Trophoblast cell (in vitro differentiated cells and primary cell): Measurements from ENCODE around the gene AXIN1.

Experiments
- DNase-seq, 2 donors: peaks; one replicate each; pipeline ENCODE4 v3.0.0-alpha.2; 2016
- H2AFZ ChIP-seq: 2 replicates; pipeline ENCODE4 v1.6.1; 2013; ENCODE audit warnings: low read length, moderate library complexity, mild to moderate bottlenecking; ENCODE audit not compliant: insufficient read depth, poor library complexity
- H2AK5ac ChIP-seq: 2 replicates; pipeline ENCODE4 v1.6.1; 2013; ENCODE audit warnings: mild to moderate bottlenecking, low read length
- H2BK120ac ChIP-seq: 2 replicates; pipeline ENCODE4 v1.6.1; 2013; ENCODE audit warnings: low read length, mild to moderate bottlenecking, moderate library complexity; ENCODE audit not compliant: insufficient read depth, poor library complexity
- H2BK12ac ChIP-seq: 2 replicates; pipeline ENCODE4 v1.6.1; 2013; ENCODE audit warnings: mild to moderate bottlenecking, low read length, moderate library complexity
- H2BK5ac ChIP-seq: 2 replicates; pipeline ENCODE4 v1.6.1; 2013; ENCODE audit warnings: low read length, low read depth, moderate library complexity, mild to moderate bottlenecking; ENCODE audit not compliant: poor library complexity
- H3K14ac ChIP-seq: 2 replicates; pipeline ENCODE4 v1.6.1; 2013; ENCODE audit warnings: mild to moderate bottlenecking, low read length
- H3K18ac ChIP-seq: 2 replicates; pipeline ENCODE4 v1.6.1; 2013; ENCODE audit warnings: mild to moderate bottlenecking, low read length
- H3K23ac ChIP-seq: 2 replicates; pipeline ENCODE4 v1.6.1; 2013; ENCODE audit warnings: low read length
- H3K27ac ChIP-seq: 2 replicates; pipeline ENCODE4 v1.5.1; 2013; ENCODE audit warnings: low read depth, mild to moderate bottlenecking, inconsistent platforms, low read length, moderate library complexity
- H3K27me3 ChIP-seq: 2 replicates; pipeline ENCODE4 v1.6.1; 2013; ENCODE audit warnings: inconsistent platforms, mild to moderate bottlenecking, low read length, moderate library complexity; ENCODE audit not compliant: insufficient read depth
- H3K36me3 ChIP-seq, 2 experiments: 1 replicate in 1 of 2; 2 replicates in 1 of 2; pipeline ENCODE4 v1.6.1; 2013; ENCODE audit warnings: low read length in 2 of 2, mild to moderate bottlenecking in 2 of 2, moderate library complexity in 1 of 2; ENCODE audit not compliant: insufficient read depth in 2 of 2, control insufficient read depth in 1 of 2
- H3K4ac ChIP-seq: 2 replicates; pipeline ENCODE4 v1.6.1; 2013; ENCODE audit warnings: low read depth, mild to moderate bottlenecking, low read length, moderate library complexity
- H3K4me1 ChIP-seq, 2 experiments: 1 replicate in 1 of 2; 2 replicates in 1 of 2; pipeline ENCODE4 v1.6.1; 2013; ENCODE audit warnings: low read length in 2 of 2, mild to moderate bottlenecking in 2 of 2, moderate library complexity in 1 of 2; ENCODE audit not compliant: insufficient read depth in 2 of 2, control insufficient read depth in 1 of 2
- H3K4me2 ChIP-seq: 2 replicates; pipeline ENCODE4 v1.6.1; 2013; ENCODE audit warnings: inconsistent platforms, mild to moderate bottlenecking, low read length, moderate library complexity
- H3K4me3 ChIP-seq: 2 replicates; pipeline ENCODE4 v1.5.1; 2013; ENCODE audit warnings: mild to moderate bottlenecking, low read depth, low read length, inconsistent platforms
- H3K79me1 ChIP-seq: one replicate; pipeline ENCODE4 v1.6.1; 2013; ENCODE audit warnings: low read length
- H3K79me2 ChIP-seq: 2 replicates; pipeline ENCODE4 v1.6.1; 2013; ENCODE audit warnings: low read length, mild to moderate bottlenecking; ENCODE audit not compliant: control insufficient read depth, insufficient read depth, poor library complexity
- H3K9ac ChIP-seq: 2 replicates; pipeline ENCODE4 v1.6.1; 2013; ENCODE audit warnings: mild to moderate bottlenecking, low read length
- H3K9me3 ChIP-seq: 2 replicates; pipeline ENCODE4 v1.6.1; 2013; ENCODE audit warnings: low read depth, mild to moderate bottlenecking, control low read depth, inconsistent platforms, low read length; ENCODE audit not compliant: insufficient read depth
- H4K12ac ChIP-seq: 2 replicates; pipeline ENCODE4 v1.6.1; 2013; ENCODE audit warnings: low read depth, mild to moderate bottlenecking, low read length, moderate library complexity
- H4K8ac ChIP-seq: 2 replicates; pipeline ENCODE4 v1.6.1; 2013; ENCODE audit warnings: low read depth, mild to moderate bottlenecking, low read length, moderate library complexity
- H4K91ac ChIP-seq: one replicate; pipeline ENCODE4 v1.6.1; 2013; ENCODE audit warnings: low read depth, mild to moderate bottlenecking, low read length, moderate library complexity
- WGBS: extraction: QIAGEN DNeasy Blood & Tissue Kit; methylation state at CpG from one replicate; pipeline ENCODE4 v1.1.7; 2013; ENCODE audit warnings: missing lambda C conversion rate; ENCODE audit not compliant: insufficient read length, insufficient coverage; ENCODE audit errors: extremely low coverage; 5-methylcytosine and 5-hydroxymethylcytosine counted together

Gene AXIN1

DNA sequence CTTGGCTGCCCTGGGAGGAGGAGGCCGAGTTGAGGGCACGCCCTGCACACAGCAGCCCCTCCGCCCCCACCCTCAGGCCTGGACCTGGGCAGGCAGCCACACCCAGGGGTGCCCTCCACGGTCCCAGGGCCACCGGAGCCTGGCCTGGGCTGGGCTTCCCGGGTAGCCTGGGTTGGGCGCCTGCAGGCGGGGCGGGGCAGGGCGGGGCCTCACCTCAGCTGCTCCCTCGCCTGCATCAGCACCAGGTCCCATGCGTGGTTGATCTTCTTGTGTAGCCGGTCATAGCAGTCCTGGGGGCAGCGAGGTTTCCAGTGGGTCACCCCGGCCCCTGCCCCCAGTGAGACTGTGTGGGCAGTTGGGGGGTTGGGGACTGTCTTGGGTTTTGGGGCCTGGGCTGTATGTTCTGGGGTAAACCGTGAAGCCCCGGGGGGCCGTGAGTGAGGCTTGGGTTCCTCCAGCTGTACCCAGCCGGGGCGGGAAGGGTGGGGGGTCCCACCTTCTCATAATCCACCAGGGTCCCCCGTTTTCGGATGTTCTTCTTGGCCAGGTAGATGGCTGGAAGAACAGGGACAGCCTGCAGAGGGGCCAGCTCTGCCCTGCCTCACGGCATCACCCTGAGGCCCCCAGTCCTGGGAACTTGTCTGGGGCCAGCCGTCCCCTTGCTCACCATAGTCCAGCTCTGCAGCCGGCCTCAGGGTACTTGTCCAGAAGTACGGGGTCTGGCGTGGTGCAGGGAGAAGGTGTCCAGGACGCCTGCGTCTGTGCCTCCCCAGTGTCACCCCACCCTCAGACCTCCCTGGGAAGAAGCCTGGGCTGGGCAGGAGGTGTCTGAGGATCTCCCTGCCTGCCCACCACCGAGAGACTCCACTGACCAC, 78.7 kb downstream of the AXIN1 start:
- no peaks in the 10 kb centered on the region for H3K79me2 ChIP-seq
- no peak overlapping the region for H3K9ac ChIP-seq
- H3K4me2 ChIP-seq = no peak overlapping the region
- peaks cover 0 to 6% of the 10 kb centered on the region in 2 experiments for H3K4me1 ChIP-seq
- H3K4me3 ChIP-seq = no peak overlapping the region
- no peak overlapping the region for H3K27ac ChIP-seq
- no peak overlapping the region for H4K91ac ChIP-seq
- WGBS = no CpG with 5 or more reads among the region's 30 CpGs
- no peak overlapping the region for H3K4ac ChIP-seq
- no peak overlapping the region for H3K23ac ChIP-seq
- H3K14ac ChIP-seq = no peak overlapping the region
- no peaks in the 10 kb centered on the region for H3K36me3 ChIP-seq
- no peak overlapping the region for H2BK5ac ChIP-seq
- DNase-seq = peak in 1 of 2 donors; percentile 36
- H4K8ac ChIP-seq = no peak overlapping the region
- no peak overlapping the region for H2BK120ac ChIP-seq
- H2AFZ ChIP-seq = no peak overlapping the region
- no peak overlapping the region for H4K12ac ChIP-seq
- no peaks in the 10 kb centered on the region for H3K79me1 ChIP-seq
- no peak overlapping the region for H3K18ac ChIP-seq
- peaks cover 3% of the 10 kb centered on the region for H3K9me3 ChIP-seq
- no peak overlapping the region for H2BK12ac ChIP-seq
- H3K27me3 ChIP-seq = peaks cover 15% of the 10 kb centered on the region
- H2AK5ac ChIP-seq = no peak overlapping the region

DNA sequence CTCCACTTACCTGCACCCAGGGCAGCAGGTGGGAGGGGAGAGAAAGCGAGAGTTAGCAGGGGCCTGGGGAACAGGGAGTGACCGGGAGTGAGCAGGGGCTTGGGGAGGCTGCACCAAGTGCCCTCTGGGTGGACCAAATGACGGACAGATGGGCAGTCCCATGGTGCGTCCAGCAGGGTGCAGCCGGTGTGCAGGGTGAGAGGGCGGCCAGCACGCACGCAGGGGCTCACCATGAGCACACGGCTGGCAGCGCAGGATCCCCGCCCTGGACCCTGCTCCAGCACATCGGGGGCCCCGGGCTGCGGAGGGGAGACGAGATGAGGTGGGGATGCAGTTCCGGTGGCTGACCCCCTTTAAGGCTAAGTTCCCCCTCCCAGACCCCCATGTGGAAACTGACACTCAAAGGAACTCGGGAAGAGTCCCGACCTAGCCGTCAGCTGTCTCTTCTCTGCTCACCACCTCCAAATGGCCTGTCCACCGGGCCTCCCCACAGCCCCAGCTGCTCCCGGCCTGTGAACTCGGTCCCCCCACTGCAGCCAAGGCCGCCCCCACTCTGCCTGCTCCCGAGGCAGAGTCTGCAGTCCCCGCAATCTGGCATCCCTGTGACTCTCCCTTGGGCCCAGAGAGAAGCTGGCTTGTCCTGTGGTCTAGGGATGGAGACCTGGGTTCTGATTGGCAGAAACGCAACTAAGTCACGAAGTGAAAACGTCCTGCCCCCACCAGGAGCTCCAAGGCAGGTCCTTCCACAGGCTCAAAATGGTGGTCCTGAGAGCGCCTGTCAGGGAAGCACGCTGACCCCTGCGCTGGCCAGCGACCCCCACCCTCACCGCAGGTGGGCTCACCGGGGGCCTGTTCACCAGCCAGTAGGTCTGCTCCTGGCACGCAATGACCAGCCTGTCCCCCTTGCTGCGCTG, 79.6 kb downstream of the AXIN1 start:
- DNase-seq = peak; percentile 31 to 57
- Histone ChIP-seq H2AFZ (no peak overlapping the region), H3K4ac (no peak overlapping the region), H3K27ac (no peak overlapping the region), H3K79me1 (no peaks in the 10 kb centered on the region), H2AK5ac (no peak overlapping the region), H3K18ac (no peak overlapping the region), H3K4me3 (no peak overlapping the region), H3K79me2 (no peaks in the 10 kb centered on the region), H3K14ac (no peak overlapping the region), H2BK120ac (no peak overlapping the region), H3K23ac (no peak overlapping the region), H2BK12ac (no peak overlapping the region), H3K9me3 (peaks cover 5% of the 10 kb centered on the region), H4K91ac (no peak overlapping the region), H3K27me3 (peaks cover 15% of the 10 kb centered on the region), H3K9ac (no peak overlapping the region), H3K4me2 (no peak overlapping the region), H4K12ac (no peak overlapping the region), H4K8ac (no peak overlapping the region), H3K4me1 (peaks cover 0 to 6% of the 10 kb centered on the region in 2 experiments), H2BK5ac (no peak overlapping the region), H3K36me3 (no peaks in the 10 kb centered on the region)
- no CpG with 5 or more reads among the region's 36 CpGs for WGBS

DNA sequence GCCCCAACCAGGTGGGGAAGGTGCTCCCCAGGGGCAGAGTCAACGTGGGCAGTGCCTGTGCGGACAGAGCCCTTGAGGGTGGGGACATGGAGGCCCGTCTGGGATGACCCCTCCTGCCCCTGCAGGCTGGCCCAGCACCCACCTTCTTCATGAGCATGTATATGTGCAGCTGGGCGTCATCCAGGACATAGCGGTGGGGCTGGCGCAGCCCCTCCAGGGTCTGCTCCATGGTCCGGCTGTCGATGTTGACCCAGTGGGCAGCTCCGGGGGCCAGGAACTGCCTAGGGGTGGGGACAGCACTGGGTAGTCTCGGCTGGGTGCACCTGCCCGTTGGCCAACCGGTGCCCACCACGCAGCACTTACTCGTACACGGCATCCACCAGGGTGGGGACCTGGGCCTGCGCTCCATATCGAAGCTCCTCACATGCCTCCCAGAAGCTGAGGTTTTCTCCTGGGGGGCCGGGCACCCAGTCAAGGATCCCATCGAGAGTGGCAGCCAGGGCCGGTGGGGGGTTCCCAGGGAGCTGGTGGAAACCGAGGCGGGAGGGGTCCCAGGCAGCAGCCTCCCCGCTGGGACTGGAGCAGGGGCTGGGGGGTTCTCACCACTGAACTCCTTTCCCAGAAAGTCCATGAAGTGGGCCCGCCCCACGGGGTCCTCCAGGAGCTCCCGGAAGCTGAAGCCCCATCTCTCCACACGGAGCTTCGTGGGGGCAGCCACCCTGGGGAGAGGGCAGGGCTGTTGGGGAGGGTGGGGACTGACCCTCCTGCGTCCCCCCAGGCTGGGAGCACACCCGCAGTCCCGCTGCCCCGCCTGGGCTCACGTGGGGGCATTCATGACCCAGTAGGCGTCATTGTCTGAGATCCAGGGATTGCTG, 81.9 kb downstream of the AXIN1 start:
- peaks cover 7% of the 10 kb centered on the region for H3K27me3 ChIP-seq
- no peak overlapping the region for H4K8ac ChIP-seq
- H4K91ac ChIP-seq = no peak overlapping the region
- H2BK12ac ChIP-seq = no peak overlapping the region
- no peak overlapping the region for H3K18ac ChIP-seq
- H3K36me3 ChIP-seq = no peaks in the 10 kb centered on the region
- no peak overlapping the region for H3K4me3 ChIP-seq
- H3K4ac ChIP-seq = no peak overlapping the region
- no peak for DNase-seq
- peaks cover 13% of the 10 kb centered on the region for H3K9me3 ChIP-seq
- H3K4me2 ChIP-seq = no peak overlapping the region
- H3K79me1 ChIP-seq = no peaks in the 10 kb centered on the region
- WGBS = no CpG with 5 or more reads among the region's 34 CpGs
- H2AFZ ChIP-seq = no peak overlapping the region
- H4K12ac ChIP-seq = no peak overlapping the region
- no peak overlapping the region for H3K27ac ChIP-seq
- H3K9ac ChIP-seq = no peak overlapping the region
- H3K4me1 ChIP-seq = peaks cover 0 to 6% of the 10 kb centered on the region in 2 experiments
- H2BK120ac ChIP-seq = no peak overlapping the region
- H3K23ac ChIP-seq = no peak overlapping the region
- H2AK5ac ChIP-seq = no peak overlapping the region
- no peak overlapping the region for H2BK5ac ChIP-seq
- no peak overlapping the region for H3K14ac ChIP-seq
- no peaks in the 10 kb centered on the region for H3K79me2 ChIP-seq
